AML-193 (cell line): ENCODE data around the gene DEF6.

ENCODE experiments used
- DNase-seq, 2 experiments: peaks; one replicate each; lab custom pipeline; 2025; lab: John Stamatoyannopoulos, UW

The DEF6 gene

GRCh38 chr6:35343835-35344550 is 46.4 kb downstream of the DEF6 start:
- no peak for DNase-seq

- DNase-seq = no peak
Observed at GRCh38 chr6:35351422-35351821, 53.8 kb downstream of the DEF6 start.

- no peak for DNase-seq
Observed at GRCh38 chr6:35352735-35353134, 55.1 kb downstream of the DEF6 start.

GRCh38 chr6:35354361-35355135 is 56.9 kb downstream of the DEF6 start:
- no peak for DNase-seq

- no peak for DNase-seq
Observed at GRCh38 chr6:35356391-35356790, 58.8 kb downstream of the DEF6 start.

- DNase-seq = no peak
Observed at GRCh38 chr6:35357677-35358076, 60.1 kb downstream of the DEF6 start.

GRCh38 chr6:35358086-35358485 is 60.5 kb downstream of the DEF6 start:
- no peak for DNase-seq

- no peak for DNase-seq
Observed at GRCh38 chr6:35359346-35359743, 61.7 kb downstream of the DEF6 start.

- no peak for DNase-seq
Observed at GRCh38 chr6:35359744-35360348, 62.2 kb downstream of the DEF6 start.

- no peak for DNase-seq
Observed at GRCh38 chr6:35360349-35361138, 62.9 kb downstream of the DEF6 start.

- no peak for DNase-seq
Observed at GRCh38 chr6:35362200-35362599, 64.6 kb downstream of the DEF6 start.

GRCh38 chr6:35363293-35363750 is 65.7 kb downstream of the DEF6 start:
- no peak for DNase-seq

- no peak for DNase-seq
Observed at GRCh38 chr6:35365594-35366203, 68.1 kb downstream of the DEF6 start.

- no peak for DNase-seq
Observed at GRCh38 chr6:35366204-35366596, 68.6 kb downstream of the DEF6 start.

- no peak for DNase-seq
Observed at GRCh38 chr6:35367646-35368037, 70.0 kb downstream of the DEF6 start.

- DNase-seq = no peak
Observed at GRCh38 chr6:35368038-35368887, 70.6 kb downstream of the DEF6 start.

- DNase-seq = peak; percentile 100
Observed at GRCh38 chr6:35370124-35370741, 72.6 kb downstream of the DEF6 start.

- DNase-seq = peak; percentile 91 to 94
Observed at GRCh38 chr6:35370785-35371493, 73.3 kb downstream of the DEF6 start.
